Esophagus squamous epithelium (tissue), 5 donors: Measurements from ENCODE around the gene PRKD1. TPM values are rescaled to one million over a fixed set of nuclear protein-coding genes. Genes with fewer than 3 reads are reported as not detected.

Source experiments
- DNase-seq: peaks from one replicate; lab custom pipeline; 2025; lab: John Stamatoyannopoulos, UW
- H3K27ac ChIP-seq, 4 donors: fragments of 200-600 bp; sonication (generic); one replicate each; pipeline ENCODE4 v1.5.1; 2016 to 2019; ENCODE audit warnings: mild to moderate bottlenecking in 1 of 4
- H3K27me3 ChIP-seq, 4 donors: fragments of 200-600 bp; sonication (generic); 1 replicate in 3 of 4; 2 replicates in 1 of 4; pipeline versions ENCODE4 v1.5.1 to v1.6.0; 2017 to 2021; ENCODE audit warnings: antibody characterized with exemption in 1 of 4
- H3K36me3 ChIP-seq, 3 donors: fragments of 200-600 bp; sonication (generic); one replicate each; pipeline ENCODE4 v1.5.1; 2016 to 2019
- H3K4me1 ChIP-seq, 3 donors: fragments of 200-600 bp; sonication (generic); one replicate each; pipeline ENCODE4 v1.5.1; 2017 to 2019
- H3K4me3 ChIP-seq, 4 donors: fragments of 200-600 bp; sonication (generic); 1 replicate in 3 of 4; 2 replicates in 1 of 4; pipeline ENCODE4 v1.5.1; 2016 to 2019; ENCODE audit warnings: mild to moderate bottlenecking in 2 of 4, moderate library complexity in 1 of 4
- H3K9me3 ChIP-seq, 3 donors: fragments of 200-600 bp; sonication (generic); one replicate each; pipeline ENCODE4 v1.5.1; 2016 to 2019
- POLR2A ChIP-seq, 4 donors: fragments of 450-650 bp; IDR thresholded peaks; one replicate each; pipeline ENCODE4 v1.6.1; 2017; ENCODE audit warnings: antibody characterized with exemption in 4 of 4, mild to moderate bottlenecking in 4 of 4, moderate library complexity in 3 of 4
- WGBS, 2 donors: methylation state at CpG; one replicate each; pipeline ENCODE4 v1.1.5; 2018; 5-methylcytosine and 5-hydroxymethylcytosine counted together
- intact Hi-C: fragments of 100-400 bp; cut with DNase I; formaldehyde crosslinking; loops from one replicate; pipeline ENCODE4 v1.15.0; 2022
- total RNA-seq, 4 donors: library from RNA; depleted of rRNA; stranded (reverse); fragments of >200 nt; gene quantifications; one replicate each; pipeline ENCODE4 v1.1.0, GENCODE V29; 2016
- TF ChIP-seq, protein P1 (sequence below), 6 experiments: fragments of 450-650 bp in 4 of 6; fragments of 200-600 bp in 2 of 6; sonication (generic) in 2 of 6; IDR thresholded peaks; one replicate each; pipeline ENCODE4 v1.5.1; 2016 to 2019; ENCODE audit warnings: antibody characterized with exemption in 6 of 6, mild to moderate bottlenecking in 4 of 6, moderate library complexity in 4 of 6
- donor health status: DM: yes; HTN: yes; CAD: no.

Gene PRKD1
- total RNA-seq, 4 donors from 2014 or later = 0.30 to 10.7 (median 2.2) TPM

DNA sequence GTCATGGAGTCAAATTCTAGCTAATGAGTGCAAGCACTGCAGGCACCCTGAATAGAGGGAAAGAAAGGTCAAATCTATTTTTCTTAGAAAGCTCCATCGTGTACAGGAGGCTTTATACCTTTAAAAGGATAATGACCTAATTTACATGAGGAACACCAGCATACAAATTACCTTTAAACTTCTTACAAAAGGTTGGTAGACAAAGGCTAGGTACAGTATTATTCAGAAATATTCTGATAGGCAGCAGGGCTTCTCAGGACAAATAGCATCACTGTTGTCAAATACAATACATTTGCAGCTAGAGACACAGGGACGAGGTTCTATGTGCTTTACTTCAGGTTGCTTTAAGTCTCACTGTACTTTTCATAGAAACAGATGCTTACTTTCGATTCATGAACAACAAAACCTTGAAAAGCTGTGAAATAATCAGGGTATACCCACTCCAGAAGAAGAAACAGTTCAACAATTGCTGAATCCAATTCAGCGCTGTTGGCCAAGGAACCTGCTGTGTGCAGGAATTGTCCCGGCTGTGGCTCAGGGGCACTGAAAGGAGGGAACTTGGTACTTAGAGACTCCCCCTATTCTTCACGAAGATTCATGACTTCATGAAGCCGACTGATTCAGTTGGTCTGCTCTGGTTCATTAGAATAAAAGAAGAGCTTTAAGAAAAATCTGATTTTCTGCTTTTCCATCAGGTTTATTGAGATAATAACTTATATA lies 252.9 kb downstream of the PRKD1 start:
- no peak overlapping the region for H3K27ac ChIP-seq
- TF ChIP-seq, protein P1, sequence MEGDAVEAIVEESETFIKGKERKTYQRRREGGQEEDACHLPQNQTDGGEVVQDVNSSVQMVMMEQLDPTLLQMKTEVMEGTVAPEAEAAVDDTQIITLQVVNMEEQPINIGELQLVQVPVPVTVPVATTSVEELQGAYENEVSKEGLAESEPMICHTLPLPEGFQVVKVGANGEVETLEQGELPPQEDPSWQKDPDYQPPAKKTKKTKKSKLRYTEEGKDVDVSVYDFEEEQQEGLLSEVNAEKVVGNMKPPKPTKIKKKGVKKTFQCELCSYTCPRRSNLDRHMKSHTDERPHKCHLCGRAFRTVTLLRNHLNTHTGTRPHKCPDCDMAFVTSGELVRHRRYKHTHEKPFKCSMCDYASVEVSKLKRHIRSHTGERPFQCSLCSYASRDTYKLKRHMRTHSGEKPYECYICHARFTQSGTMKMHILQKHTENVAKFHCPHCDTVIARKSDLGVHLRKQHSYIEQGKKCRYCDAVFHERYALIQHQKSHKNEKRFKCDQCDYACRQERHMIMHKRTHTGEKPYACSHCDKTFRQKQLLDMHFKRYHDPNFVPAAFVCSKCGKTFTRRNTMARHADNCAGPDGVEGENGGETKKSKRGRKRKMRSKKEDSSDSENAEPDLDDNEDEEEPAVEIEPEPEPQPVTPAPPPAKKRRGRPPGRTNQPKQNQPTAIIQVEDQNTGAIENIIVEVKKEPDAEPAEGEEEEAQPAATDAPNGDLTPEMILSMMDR (IDR thresholded peaks at IDR 0.05) = no peak
- TF ChIP-seq POLR2A (IDR thresholded peaks at IDR 0.05) = no peak
- no peaks in the 10 kb centered on the region for H3K4me1 ChIP-seq
- DNase-seq = no peak
- intact Hi-C loops = no loop called here
- no peaks in the 10 kb centered on the region for H3K9me3 ChIP-seq
- no peaks in the 10 kb centered on the region for H3K27me3 ChIP-seq
- no peak overlapping the region for H3K4me3 ChIP-seq
- H3K36me3 ChIP-seq = no peaks in the 10 kb centered on the region
- WGBS, 2 donors = 75 to 81% methylated on average over 7 of the region's 7 CpGs

DNA sequence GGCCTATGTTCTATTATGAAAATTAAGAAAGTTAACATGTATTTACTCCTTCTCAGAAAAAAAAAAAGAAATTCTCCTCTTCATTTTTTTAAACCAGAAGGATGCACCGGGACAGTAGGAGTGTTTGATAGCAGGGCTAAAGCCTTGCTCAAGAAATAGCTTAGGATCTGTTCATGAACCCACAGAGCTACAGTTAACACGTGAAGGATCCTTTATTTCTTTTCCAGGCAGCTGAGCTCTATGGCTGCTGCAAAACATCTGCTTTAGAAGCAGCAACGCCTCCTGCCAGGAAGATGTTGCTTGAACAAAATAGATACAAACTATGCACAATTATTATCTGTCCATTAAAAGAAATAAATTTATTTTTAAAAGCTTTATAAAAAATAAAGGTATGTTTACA lies 254.8 kb downstream of the PRKD1 start:
- no peak overlapping the region for H3K27ac ChIP-seq
- TF ChIP-seq, protein P1 (IDR thresholded peaks at IDR 0.05) = no peak
- TF ChIP-seq POLR2A (IDR thresholded peaks at IDR 0.05) = no peak
- no peak overlapping the region for H3K4me3 ChIP-seq
- H3K27me3 ChIP-seq = no peaks in the 10 kb centered on the region
- H3K4me1 ChIP-seq = no peaks in the 10 kb centered on the region
- 61 to 79% methylated on average over 3 of the region's 3 CpGs for WGBS, 2 donors
- H3K36me3 ChIP-seq = no peaks in the 10 kb centered on the region
- intact Hi-C loops = no loop called here
- H3K9me3 ChIP-seq = no peaks in the 10 kb centered on the region
- no peak for DNase-seq

DNA sequence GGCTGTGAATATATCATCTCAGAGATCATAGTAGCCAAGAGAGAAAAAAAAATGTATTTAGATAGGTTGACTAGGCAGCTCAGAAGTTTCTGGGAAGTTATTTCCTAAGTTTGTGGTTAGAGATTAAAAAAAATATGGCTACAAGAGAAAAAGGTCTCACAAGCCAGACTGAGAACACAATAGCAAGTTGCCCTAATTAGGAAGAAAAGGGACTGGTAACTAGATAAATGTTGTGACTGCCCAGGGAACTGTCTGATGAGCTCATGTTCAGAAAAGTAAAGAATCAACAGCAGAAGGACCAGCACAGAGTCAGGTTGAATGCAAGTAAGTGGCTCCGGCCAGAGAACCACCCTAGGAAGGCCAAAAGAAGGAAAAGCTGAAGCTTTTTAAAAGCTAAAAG lies 256.6 kb downstream of the PRKD1 start:
- intact Hi-C loops = no loop called here
- Histone ChIP-seq H3K27ac (no peak overlapping the region), H3K4me3 (no peak overlapping the region), H3K4me1 (no peaks in the 10 kb centered on the region), H3K27me3 (no peaks in the 10 kb centered on the region), H3K36me3 (no peaks in the 10 kb centered on the region), H3K9me3 (no peaks in the 10 kb centered on the region)
- TF ChIP-seq POLR2A (IDR thresholded peaks at IDR 0.05) = no peak
- TF ChIP-seq, protein P1 (IDR thresholded peaks at IDR 0.05) = no peak
- 53 to 73% methylated on average over 1 of the region's 1 CpG for WGBS, 2 donors
- DNase-seq = no peak

DNA sequence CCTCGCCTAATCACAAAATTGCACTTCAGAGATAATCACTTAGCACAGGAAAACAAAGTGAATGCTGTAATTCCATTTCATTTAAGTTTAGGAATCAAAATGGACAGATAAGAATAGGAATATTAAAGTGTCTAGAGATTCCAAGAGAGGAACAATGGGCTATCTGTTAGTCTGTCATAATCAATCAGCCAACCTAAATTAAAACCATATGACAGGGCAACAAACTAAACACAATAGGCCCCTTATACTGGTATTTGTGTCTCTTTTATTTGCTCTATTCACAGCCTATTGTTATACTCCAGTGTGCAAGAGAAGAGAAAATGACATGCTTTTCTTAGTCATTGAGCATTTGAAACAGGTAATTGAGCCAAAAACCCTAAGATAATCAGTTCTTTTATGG lies 259.4 kb downstream of the PRKD1 start:
- Histone ChIP-seq H3K27me3 (no peaks in the 10 kb centered on the region), H3K36me3 (no peaks in the 10 kb centered on the region), H3K4me1 (no peaks in the 10 kb centered on the region), H3K9me3 (no peaks in the 10 kb centered on the region), H3K27ac (no peak overlapping the region), H3K4me3 (no peak overlapping the region)
- TF ChIP-seq, protein P1 (IDR thresholded peaks at IDR 0.05) = no peak
- TF ChIP-seq POLR2A (IDR thresholded peaks at IDR 0.05) = no peak
- no peak for DNase-seq
- intact Hi-C loops = no loop called here
- 81 to 93% methylated on average over 1 of the region's 1 CpG for WGBS, 2 donors

DNA sequence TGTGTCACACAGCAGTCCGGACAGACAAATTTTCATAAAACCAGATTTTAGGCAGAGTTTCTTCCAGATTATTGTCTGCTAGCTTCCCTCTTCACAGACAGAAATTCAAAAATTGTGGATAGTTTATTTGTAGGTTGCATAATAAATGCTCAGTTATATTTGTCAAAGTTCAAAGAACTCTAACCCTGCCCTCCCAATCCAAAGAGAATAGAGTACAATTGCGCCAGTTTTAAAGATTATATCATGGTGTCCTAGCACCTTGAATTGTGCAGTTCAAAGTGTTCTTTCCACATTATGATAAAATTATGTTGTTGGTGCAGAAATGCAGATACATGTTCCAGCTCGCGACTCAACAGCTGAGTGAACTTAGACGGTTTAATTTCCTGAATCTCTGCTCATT lies 263.1 kb downstream of the PRKD1 start:
- DNase-seq = no peak
- Histone ChIP-seq H3K4me3 (no peak overlapping the region), H3K27ac (no peak overlapping the region), H3K9me3 (no peaks in the 10 kb centered on the region), H3K4me1 (no peaks in the 10 kb centered on the region), H3K27me3 (no peaks in the 10 kb centered on the region), H3K36me3 (no peaks in the 10 kb centered on the region)
- WGBS, 2 donors = 82 to 88% methylated on average over 5 of the region's 5 CpGs
- intact Hi-C loops = no loop called here
- TF ChIP-seq, protein P1 (IDR thresholded peaks at IDR 0.05) = no peak
- no peak for TF ChIP-seq POLR2A (IDR thresholded peaks at IDR 0.05)
